ENCODE data around the gene C11orf97.
"Not testable (repeated sequence)": the region's sequence is repeated elsewhere in the genome, so short reads cannot be mapped to it uniquely, and the experiment has no call there.

The C11orf97 gene, protein sequence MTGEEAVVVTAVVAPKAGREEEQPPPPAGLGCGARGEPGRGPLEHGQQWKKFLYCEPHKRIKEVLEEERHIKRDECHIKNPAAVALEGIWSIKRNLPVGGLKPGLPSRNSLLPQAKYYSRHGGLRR

DNA sequence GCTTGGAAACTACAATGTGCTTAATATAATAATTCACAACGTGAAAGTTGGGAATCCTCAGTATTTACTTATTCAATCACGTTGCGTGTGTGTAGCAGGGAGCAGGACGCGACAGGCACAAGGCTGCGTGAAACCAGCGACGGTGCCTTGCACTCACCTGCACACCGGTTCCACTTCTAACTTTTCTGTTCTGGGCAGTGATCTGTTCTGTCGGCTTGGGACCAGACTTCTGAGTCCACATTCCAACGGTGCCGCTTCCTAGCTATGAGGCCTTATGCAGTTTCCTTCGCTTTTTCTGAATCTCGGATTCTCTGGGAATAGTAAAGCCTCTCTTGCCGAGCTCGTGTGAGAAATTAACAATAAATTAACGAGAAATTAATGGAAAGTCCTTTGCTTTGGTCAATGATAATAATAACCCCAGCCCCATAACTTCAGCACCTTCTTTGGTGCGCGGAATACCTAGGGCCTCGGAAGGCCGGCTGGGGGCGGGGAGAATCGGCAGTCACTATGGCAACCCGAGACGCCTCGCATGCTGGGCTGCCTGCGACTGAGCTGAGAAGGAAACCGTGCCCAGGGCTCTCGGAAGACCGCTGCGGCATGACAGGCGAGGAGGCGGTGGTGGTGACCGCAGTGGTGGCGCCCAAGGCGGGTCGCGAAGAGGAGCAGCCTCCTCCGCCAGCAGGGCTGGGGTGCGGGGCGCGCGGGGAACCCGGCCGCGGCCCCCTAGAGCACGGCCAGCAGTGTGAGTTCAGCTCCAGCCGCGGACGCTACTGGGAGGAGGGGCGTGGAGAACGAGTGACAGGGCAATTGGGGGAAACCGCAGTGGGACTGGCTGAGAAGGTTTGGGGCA, at the start of gene C11orf97:
C11orf97 (plus strand) TSS at position 530 of the 850 bp plus-strand sequence; CDS start at position 598, 68 bp downstream.
- peak; percentile 63 for DNase-seq
- peak; percentile 92 for ATAC-seq

DNA sequence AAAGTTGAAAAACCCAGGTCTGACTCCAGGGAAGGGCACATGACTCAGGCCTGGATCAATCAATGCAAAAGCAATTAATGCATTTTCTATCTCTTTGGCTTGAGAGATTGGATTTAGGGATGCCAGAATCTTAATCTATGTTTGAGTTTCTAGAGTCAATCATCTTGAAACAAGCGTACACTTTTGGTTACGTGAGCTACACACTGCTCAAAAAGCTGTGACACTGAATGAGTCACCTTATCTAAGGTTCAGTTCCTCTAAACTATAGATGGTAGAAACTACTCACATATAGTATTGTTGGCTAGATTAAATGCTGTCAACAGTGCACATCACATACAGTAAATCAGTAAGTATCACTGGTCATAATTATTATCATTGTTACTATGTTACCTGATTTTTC, 42.8 kb upstream of the C11orf97 start:
- DNase-seq (no peak), ATAC-seq (no peak)

DNA sequence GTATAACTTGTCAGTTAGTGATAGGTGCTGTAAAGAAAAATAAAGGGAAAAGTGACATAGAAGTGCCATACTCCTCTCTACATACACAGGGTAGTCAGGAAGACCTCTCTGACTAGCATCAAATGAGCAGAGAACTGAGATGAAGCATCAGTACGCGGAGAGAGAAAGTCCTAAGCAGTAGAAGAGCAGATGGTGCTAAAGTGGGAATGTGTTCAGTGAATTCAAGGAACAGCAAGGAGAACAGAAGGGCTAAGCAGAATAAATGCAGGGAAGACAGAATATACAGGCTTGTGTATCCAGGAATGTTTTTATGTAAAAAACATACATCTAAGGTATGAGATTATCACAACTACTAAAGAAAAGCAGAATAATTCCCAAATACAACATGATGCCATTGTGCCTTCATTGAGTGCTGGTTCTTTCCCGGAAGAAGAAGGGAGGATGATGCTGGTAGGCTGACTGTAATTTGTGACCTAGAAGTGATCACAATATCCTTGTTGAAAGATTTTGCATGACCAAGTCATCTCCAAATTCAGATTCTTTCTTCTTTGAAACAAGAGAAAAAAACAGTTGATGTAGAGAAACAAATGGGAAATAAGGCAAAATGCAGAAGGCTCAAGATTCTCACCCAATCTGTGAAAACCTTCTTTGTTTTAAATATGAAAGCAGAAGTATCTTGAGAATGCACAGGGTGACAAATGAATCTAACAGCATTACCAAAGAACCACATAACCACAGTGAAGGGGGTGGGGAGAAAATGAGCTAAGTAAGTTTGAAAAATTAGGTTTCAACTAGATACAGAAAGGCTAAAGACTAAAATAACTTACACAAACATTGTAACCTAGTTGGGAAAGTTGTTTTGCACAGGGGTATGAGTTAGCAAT, 39.1 kb upstream of the C11orf97 start:
- DNase-seq, result no peak
- no peak for ATAC-seq

DNA sequence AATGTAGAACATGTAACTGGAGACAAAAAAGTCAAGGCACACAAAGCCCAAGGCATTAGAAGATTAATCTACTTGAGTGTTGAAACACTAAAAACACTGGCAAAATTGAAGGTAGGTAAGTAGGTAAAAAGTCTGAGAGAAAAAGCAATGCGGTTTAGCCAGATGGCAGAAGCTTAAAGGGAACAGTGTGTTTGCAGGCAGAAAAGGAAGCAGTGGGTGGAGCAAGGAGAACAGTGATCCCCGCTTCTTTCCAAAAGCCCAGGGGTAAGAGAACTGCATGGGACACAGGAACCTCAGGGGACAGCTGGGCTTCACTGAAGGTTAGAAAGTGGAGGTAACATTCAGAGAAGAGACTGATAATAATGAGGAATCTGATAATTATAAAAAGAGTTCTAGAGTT, 34.6 kb upstream of the C11orf97 start:
- no peak for ATAC-seq
- DNase-seq, result no peak

DNA sequence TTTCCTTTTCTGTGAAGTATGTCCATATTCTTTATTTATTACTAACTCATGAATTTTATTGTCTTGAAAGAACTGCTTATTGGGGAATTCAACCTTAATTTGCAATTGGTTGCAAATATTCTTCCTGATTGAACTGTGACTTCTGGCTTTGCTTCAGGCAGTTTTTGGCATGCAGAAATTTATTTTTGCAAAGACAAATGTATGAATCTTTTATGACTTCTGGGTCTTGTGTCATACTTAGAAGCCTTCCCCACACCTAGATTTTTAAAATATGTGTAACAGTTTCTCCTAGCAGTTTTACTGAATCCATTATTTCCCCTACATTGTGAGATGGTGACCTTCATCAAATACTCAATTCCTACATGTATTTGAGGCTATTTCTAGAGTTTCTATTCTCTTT, 30.9 kb upstream of the C11orf97 start:
- ATAC-seq, result no peak
- DNase-seq, result no peak

DNA sequence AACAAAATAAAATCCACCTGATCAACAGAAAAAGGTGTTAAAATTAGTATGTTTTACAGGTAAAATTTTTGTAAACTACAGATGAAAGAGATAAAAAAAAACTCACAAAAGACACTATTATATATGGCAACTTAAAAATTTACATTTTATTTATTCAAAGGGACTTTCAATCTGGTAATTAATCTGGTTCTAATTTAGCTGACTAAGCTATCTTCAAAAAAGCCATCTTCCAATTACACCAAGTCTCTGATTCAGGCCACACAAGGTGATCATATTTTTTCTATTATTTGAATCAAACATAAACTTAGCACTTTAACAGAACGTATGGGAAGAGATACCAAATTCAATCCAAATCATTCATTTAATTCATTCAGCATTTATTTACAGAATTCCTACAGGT, 26.2 kb upstream of the C11orf97 start:
- DNase-seq (no peak), ATAC-seq (no peak)

DNA sequence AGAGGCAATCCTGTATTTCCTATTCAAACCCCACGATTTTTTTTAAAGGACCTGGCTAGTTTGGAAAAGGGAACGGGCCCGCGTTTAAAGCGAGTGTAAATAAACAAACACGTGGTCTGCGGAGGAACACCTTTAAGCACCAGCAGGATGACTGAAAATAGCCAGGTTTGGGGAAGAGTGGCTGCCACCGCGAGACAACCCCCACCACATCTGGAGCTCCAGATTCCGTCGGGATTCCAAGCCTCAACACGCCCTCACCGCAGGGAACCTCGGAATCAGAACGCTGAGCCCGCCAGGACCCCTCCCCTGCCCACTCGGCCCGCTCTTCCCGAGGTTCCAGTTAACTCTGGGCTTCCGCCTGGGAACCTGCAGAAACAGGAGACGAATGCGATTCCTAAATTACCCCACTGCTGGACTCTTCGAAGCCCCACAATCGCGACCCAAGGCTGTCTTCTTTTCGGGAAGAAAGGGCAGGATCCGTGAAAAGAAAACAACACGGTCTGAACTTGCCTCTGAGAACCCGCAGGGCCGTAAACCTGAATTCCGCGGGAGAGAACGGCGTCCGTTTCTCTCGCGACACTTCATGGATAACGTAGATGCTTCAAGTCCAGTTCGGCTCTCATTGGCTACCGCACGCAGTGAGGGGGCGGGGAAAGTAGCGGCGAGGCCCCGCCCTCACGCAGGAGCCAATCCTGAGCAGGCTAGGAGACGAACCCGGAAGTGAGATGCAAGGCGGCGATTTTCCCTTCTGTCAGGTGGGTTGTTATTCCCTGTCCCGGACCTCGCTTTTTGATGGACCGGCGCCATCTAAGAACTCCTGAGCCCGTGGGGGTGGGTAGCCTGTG, 18.8 kb upstream of the C11orf97 start, which contains the start of the genes ANKRD49 and MRE11:
ANKRD49 (plus strand) TSS at position 704 of the 845 bp plus-strand sequence. CDS start 2,710 bp downstream, outside the sequence.
MRE11 (minus strand) TSS at position 564 of the 845 bp plus-strand sequence. CDS start 1,043 bp downstream, outside the sequence.
- ATAC-seq, result peak; percentile 100
- peak; percentile 93 for DNase-seq

DNA sequence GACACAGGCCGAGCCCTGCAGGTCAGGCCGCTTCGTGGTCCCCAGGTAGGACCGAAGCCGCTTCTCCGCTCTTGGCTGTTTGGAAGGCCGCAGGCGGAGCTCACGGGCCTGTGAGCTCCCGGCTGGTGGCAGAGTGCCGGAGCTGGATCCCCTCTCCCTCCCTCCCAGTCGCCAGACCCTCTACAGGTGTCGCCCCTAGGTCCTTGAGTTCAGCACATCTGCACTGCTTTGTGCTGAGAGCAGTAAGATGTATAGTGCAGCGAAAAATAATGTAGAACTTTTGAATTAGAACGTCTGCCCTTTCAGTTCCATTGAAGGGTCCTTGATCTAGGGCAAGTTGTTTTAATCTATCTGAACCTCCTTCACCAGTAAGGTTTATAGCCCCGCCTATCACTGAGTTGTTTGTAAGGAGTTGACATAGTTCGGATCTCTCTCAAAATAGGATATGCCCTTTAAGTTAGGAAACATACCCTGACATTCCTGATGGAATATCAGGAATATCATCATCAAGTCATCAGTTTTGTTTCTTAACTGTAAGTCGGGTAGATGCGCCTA, 18.1 kb upstream of the C11orf97 start:
- DNase-seq (no peak), ATAC-seq (peak; percentile 71)

DNA sequence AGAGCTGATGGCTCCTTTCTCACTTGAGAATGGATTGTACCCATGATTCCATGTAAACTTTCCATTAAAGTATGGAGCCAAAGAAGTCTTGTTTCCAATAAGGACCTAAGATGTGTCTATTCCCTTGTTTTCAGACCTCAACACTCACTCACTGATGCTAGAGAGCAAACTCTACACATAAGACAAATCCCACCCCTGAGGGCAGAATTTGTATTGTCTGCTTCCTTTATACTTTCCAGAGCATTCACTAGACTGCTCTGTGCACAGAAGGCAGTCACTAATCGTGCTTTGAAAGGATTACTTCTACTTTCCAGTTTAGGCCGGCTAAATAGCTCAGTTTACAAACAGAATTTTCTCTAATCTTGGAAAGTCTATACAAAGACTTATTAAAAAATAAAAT, 12.1 kb upstream of the C11orf97 start:
- no peak for DNase-seq
- ATAC-seq, result no peak

DNA sequence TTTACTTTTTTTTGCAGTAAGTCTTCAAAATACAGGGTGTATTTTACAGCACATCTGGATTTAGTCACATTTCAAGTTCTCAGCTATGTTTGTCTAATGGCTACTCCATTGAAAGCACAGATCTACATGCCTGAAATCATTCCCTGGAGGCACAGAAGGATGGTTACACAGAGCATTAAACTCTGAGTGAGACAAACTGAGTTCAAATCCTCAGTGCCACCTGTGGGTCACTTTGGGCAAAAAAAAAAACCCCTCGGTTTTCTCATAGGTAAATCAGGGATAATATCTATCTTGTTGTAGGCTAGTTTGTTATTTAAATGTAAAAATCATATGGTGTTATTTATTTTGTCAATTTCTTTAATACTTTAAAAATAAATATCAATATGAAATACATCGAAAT, 10.7 kb upstream of the C11orf97 start:
- ATAC-seq, result no peak

DNA sequence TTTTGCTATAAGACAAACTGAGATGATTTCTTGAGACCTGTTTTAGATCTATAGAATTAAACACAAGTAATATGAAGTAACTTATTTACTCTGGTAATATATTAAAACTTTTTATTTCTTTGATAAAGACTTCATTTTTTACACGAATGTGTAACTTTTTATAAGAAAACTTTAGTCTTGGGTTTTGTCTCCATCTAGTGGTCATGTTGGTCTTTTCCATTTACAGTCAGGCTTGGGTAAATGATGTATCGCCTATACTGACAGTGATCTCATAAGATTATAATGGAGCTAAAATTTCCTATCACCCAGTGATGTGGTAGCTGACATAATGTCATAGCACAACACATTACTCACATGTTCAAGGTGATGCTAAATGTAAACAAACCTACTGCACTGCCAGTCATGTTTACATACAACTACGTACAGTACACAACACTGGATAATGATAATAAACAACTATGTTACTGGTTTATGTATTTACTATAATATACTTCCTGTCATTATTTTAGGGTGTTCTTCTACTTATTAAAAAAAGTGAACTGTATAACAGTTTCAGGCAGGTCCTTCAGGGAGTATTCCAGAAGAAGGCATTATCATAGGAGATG, 7.5 kb upstream of the C11orf97 start:
- peak; percentile 40 for ATAC-seq

More for the DNA sequence above, 10.7 kb upstream of the C11orf97 start:
- no peak for DNase-seq

DNA sequence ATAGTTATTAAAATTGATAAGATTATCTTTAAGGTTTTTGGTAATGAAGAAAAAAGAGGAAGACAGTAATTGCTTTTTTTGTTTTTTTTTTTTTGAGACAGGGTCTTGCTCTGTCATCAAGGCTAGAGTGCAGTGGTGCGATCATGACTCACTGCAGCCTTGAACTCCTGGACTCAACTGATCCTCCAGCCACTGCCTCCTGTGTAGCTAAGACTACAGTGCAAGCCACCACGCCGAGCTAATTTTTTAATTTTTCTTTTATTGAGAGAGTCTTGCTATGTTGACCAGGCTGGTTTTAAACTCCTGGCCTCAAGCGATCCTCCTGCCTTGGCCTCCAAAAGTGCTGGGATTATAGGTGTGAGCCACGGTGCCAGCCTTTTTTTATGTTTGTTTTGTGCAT, 5.7 kb upstream of the C11orf97 start:
- not testable (repeated sequence) for ATAC-seq, DNase-seq

More for the DNA sequence above, 7.5 kb upstream of the C11orf97 start:
- no peak for DNase-seq

DNA sequence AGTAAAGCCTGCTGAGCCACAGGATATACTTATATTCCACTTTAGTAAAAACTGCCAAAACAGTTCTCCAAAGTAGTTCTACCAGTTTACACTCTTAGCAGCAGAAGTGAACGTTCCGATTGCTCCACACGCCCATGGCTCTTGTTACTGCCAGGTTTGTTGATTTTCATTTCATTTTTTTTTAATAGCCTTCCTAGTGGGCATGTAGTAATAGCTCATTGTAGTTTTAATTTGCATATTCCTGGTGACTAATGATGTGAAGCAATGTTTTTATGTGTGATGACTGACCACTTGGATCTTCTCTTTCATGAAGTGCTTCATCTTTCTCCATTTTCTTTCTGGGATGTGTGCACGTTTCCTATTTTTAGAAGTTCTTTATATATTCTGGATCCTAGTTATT, 4.8 kb upstream of the C11orf97 start:
- DNase-seq, result no peak
- ATAC-seq, result no peak

DNA sequence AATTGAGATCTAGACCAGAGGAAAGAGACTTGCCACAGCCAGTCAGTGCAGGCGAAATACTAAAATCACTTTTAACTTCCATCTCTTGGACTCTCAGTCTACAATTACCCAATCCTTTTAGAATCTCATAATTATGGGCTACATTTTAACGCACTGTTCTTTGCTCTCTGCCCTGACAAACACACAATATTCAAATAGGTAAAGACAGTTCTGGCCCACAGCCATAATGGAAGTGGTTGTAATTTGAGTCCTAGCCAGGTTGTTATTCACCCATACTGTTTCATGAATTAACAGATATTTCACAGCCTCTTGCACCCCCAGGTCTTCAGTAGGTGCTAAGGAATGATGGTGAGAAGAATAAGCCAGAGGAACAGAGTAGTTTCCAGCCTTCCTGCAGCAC, 830 bp downstream of the C11orf97 start:
- DNase-seq (no peak), ATAC-seq (no peak)

DNA sequence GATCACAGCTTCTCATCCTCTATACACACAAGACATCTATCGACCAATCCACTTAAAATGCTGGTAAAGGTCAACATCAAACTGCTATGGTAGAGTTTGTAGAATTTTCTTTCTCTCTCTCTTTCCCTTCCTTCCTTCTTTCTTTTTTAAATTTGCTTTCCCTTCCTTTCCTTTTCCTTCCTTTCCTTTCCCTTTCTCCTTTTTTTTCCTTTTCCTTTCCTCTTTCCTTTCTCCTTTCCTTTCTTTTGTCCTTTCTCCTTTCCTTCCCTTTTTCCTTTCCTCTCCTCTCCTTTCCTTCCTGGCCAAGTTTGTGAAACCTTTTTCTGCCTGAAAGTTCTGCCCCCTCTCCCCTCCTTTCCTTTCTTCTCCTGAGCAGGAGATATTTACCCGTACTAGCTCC, 3.1 kb downstream of the C11orf97 start:
- DNase-seq (no peak), ATAC-seq (no peak)

DNA sequence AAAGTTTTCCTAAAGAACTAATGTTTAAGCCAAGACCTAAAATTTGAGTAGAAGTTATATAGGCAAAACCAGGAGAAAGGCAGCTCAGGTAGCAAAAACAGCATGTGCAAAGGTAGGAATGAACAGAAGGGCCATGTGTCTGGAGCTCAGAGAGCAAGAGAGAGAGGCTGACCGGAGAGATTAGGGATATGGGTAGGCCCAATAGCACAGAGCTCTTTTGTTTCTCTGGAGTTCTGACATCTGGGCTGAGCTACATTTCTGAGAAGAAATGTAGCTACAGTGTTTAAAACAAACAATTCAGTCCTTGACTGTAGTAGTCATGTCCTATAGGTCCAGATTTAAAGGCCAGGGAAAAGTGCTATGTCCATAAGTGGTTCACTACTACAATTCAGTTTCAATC, 4.5 kb downstream of the C11orf97 start:
- no peak for DNase-seq

DNA sequence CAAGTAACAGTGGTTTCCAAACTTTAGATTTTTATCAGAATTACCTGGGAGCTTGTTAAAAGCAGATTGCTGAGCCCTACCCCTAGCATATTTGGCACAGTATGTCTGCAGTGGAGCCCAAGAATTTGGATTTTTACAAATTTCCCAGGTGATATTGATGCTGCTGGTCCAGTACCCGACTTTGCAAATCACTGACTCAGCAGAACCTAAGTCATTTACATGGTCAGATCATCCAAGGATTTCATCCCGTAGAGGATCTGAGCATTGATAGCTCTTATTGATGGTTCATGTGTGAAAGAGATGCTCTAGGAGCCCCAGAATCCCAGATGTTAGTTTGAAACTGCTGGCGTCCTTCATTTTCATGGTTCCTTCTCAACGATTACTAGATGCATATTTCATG, 6.0 kb downstream of the C11orf97 start:
- DNase-seq, result no peak
- no peak for ATAC-seq

More for the DNA sequence above, 4.5 kb downstream of the C11orf97 start:
- ATAC-seq, result no peak

DNA sequence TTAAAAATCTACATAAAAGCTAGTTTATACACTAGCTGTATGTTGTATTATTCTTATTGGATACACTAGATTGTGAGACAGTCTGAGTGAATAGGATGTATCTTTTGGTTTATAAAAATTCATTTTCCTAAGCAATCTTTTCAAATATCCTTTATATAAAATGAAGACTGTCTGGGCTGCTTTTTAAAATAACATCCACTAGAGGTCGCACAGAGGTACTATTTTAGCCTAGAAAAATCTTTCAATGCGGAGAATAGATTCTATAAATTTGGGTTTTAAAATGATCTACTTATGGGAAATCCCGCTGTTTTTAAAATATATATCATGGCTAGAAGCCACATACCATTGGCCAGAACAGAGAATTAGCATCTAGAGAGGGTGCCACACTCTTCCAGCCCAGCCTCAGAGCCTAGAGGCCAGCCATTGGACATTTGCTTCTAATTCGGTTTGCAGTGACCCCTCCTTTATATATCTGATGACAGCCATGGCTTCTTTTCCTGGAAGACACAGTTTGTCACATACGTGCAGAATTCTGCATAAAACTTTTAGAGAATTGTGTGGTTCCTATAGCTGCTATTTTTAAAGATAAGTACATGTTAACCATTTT, 7.3 kb downstream of the C11orf97 start:
- DNase-seq, result no peak
- ATAC-seq, result peak; percentile 40

DNA sequence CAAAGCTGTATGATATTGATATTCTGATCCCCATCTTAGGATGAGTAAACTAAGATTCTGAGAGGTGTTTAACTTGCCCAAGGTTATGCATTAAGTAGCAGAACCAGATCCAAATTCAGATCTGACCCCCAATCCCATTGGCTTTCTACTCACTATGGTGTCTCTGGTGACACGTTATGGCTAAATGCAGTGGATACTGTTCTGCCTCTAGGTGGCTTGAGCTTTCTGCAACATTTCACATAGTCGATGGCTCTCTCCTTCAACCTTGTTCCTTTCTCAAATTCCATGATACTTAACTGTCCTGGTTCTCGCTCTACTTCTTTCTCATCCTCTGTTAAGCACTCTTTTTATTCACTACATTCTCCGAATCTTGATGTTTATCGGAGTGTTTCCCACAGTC, 9.4 kb downstream of the C11orf97 start:
- DNase-seq (no peak), ATAC-seq (no peak)

DNA sequence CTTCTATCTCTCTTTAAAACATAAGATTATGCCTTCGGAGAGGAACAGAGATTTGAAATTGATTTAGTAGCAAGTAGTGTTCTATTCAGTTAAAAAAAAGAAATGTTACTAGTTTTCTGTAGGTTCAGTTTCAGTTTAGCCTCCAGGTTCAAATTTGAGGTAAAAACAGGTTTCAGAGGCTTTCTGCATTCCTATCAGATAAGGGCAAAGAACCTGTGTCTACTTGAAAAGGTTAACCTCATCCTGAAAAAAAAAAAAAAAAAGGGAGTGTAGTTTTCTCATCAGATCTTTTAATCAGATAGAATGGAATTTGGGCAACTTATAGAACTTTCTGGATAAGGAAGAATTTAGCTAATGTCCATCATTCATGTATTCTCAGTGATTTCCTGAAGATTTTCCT, 12.1 kb downstream of the C11orf97 start:
- no peak for ATAC-seq
- DNase-seq, result no peak

Data from stimulated activated naive CD8-positive, alpha-beta T cell treated with anti-CD3 and anti-CD28 coated beads, Interleukin-15, Interleukin-2, amounts not matched to agents 100 U/mL and 50 U/mL, for 24 hours (primary cell).